Mucosa of descending colon (tissue), 3 donors: Measurements from ENCODE around the gene GSTA2. TPM values are rescaled to one million over a fixed set of nuclear protein-coding genes. Genes with fewer than 3 reads are reported as not detected.
"Not testable (repeated sequence)": the region's sequence is repeated elsewhere in the genome, so short reads cannot be mapped to it uniquely, and the experiment has no call there.

ENCODE experiments used
- ATAC-seq: fragments of 200-7000 bp; cut with Tn5 transposase; one replicate; pipeline ENCODE4 v1.9.1; 2020; ENCODE audit warnings: mild to moderate bottlenecking, moderate library complexity
- DNase-seq, 3 donors: peaks; one replicate each; pipeline ENCODE4 v3.0.0-alpha.2; 2020
- H3K36me3 ChIP-seq: fragments of 200-600 bp; one replicate; pipeline ENCODE4 v1.8.0; 2021; ENCODE audit warnings: low read depth, mild to moderate bottlenecking
- H3K4me1 ChIP-seq: fragments of 200-600 bp; one replicate; pipeline ENCODE4 v1.8.0; 2021; ENCODE audit warnings: low read depth, mild to moderate bottlenecking
- H3K4me3 ChIP-seq: fragments of 200-600 bp; one replicate; pipeline ENCODE4 v1.8.0; 2021; ENCODE audit warnings: mild to moderate bottlenecking
- H3K9me3 ChIP-seq: fragments of 200-600 bp; one replicate; pipeline ENCODE4 v1.8.0; 2021; ENCODE audit warnings: mild to moderate bottlenecking
- CTCF ChIP-seq: fragments of 200-600 bp; IDR thresholded peaks from one replicate; pipeline ENCODE4 v1.8.0; 2022; ENCODE audit warnings: antibody characterized with exemption, mild to moderate bottlenecking
- intact Hi-C, 2 donors: fragments of 100-400 bp; cut with DNase I in 1 of 2; cut with micrococcal nuclease in 1 of 2; formaldehyde crosslinking; loops; one replicate each; pipeline versions ENCODE4 v1.11.0 to v1.11.1; 2022; cut with DNase I, micrococcal nuclease
- total RNA-seq, 3 donors: library from RNA; stranded (reverse); fragmentation: NEBNext Ultra II Directional in 2 of 3; extraction: Animal tissue kit (Norgen Biotek cat#: 25700) in 2 of 3; gene quantifications; one replicate each; pipeline versions ENCODE4 v1.2.1 to v1.2.4, GENCODE V29; 2021 to 2023
- donor health status: DM: no; HTN: no; CAD: no; lungs with moderate emphysema.
- donor health status: DM: no; HTN: no; CAD: no.
- donor health status: DM: no; HTN: yes; CAD: no.

GSTA2 gene
- total RNA-seq, 3 donors from 2014 or later, result 0.27 to 0.29 TPM; not detected in 1

- Histone ChIP-seq H3K36me3 (no peaks in the 10 kb centered on the region), H3K4me1 (no peaks in the 10 kb centered on the region), H3K9me3 (no peaks in the 10 kb centered on the region), H3K4me3 (no peak overlapping the region)
- intact Hi-C loops, result no loop called here
- DNase-seq (no peak), ATAC-seq (no peak)
- TF ChIP-seq CTCF, result no peak
Measured at GRCh38 chr6:52790861-52791260, 27.6 kb upstream of the GSTA2 start.

- H3K36me3 ChIP-seq, intact Hi-C loops, H3K9me3 ChIP-seq, DNase-seq, H3K4me1 ChIP-seq, ATAC-seq, H3K4me3 ChIP-seq: not testable (repeated sequence)
Measured at GRCh38 chr6:52789658-52790057, 26.4 kb upstream of the GSTA2 start.

GRCh38 chr6:52788478-52788877, 25.2 kb upstream of the GSTA2 start:
- Histone ChIP-seq H3K36me3 (no peaks in the 10 kb centered on the region), H3K4me3 (no peak overlapping the region), H3K9me3 (no peaks in the 10 kb centered on the region), H3K4me1 (no peaks in the 10 kb centered on the region)
- DNase-seq (no peak), ATAC-seq (peak; percentile 38)
- no peak for TF ChIP-seq CTCF
- intact Hi-C loops, result no loop called here

- TF ChIP-seq CTCF, result no peak
- intact Hi-C loops, result no loop called here
- no peaks in the 10 kb centered on the region for H3K4me1 ChIP-seq
Measured at GRCh38 chr6:52787917-52788316, 24.6 kb upstream of the GSTA2 start.

GRCh38 chr6:52786249-52786956, 23.1 kb upstream of the GSTA2 start:
- no peak for DNase-seq
- no peaks in the 10 kb centered on the region for H3K36me3 ChIP-seq
- no peak for TF ChIP-seq CTCF
- intact Hi-C loops, result no loop called here
- H3K4me3 ChIP-seq, result no peak overlapping the region
- no peak for ATAC-seq
- H3K4me1 ChIP-seq, result no peaks in the 10 kb centered on the region
- no peaks in the 10 kb centered on the region for H3K9me3 ChIP-seq

More at GRCh38 chr6:52787917-52788316, 24.6 kb upstream of the GSTA2 start:
- Histone ChIP-seq H3K4me3 (no peak overlapping the region), H3K9me3 (no peaks in the 10 kb centered on the region), H3K36me3 (no peaks in the 10 kb centered on the region)
- ATAC-seq (peak; percentile 16), DNase-seq (no peak)

- H3K4me1 ChIP-seq, H3K9me3 ChIP-seq, H3K36me3 ChIP-seq, H3K4me3 ChIP-seq, intact Hi-C loops: not testable (repeated sequence)
- DNase-seq (peak in 2 of 3 donors; percentile 52 to 68), ATAC-seq (peak; percentile 86)
Measured at GRCh38 chr6:52782696-52783274, 19.5 kb upstream of the GSTA2 start.

GRCh38 chr6:52782209-52782608, 18.9 kb upstream of the GSTA2 start:
- H3K4me3 ChIP-seq, ATAC-seq, DNase-seq, H3K36me3 ChIP-seq, intact Hi-C loops, H3K9me3 ChIP-seq, H3K4me1 ChIP-seq: not testable (repeated sequence)
